ENCODE measurements around the gene RBM15B. TPM values are rescaled to one million over a fixed set of nuclear protein-coding genes. Genes with fewer than 3 reads are reported as not detected.

Gene RBM15B
- total RNA-seq, 1 donor from 2014 or later = 78.8 TPM

DNA sequence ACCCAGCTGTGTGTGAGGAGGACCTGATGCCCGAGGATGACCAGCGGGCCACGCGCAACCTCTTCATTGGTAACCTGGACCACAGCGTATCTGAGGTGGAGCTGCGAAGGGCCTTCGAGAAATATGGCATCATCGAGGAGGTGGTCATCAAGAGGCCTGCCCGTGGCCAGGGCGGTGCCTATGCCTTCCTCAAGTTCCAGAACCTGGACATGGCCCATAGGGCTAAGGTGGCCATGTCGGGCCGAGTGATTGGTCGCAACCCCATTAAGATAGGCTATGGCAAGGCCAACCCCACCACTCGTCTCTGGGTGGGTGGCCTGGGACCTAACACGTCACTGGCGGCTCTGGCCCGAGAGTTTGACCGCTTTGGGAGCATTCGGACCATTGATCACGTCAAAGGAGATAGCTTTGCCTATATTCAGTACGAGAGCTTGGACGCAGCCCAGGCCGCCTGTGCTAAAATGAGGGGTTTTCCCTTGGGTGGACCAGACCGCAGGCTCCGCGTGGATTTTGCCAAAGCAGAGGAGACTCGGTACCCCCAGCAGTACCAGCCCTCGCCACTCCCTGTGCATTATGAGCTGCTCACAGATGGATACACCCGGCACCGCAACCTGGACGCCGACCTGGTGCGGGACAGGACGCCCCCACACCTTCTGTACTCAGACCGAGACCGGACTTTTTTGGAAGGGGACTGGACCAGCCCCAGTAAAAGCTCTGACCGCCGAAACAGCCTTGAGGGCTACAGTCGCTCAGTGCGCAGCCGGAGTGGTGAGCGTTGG, 1.5 kb downstream of the RBM15B start:
- no peak for DNase-seq (ENCODE audit: low read depth, low spot score)
- Mint-ChIP-seq H3K36me3 (ENCODE audit: low read depth) (peaks cover 41% of the 10 kb centered on the region), H3K27ac (ENCODE audit: unreplicated experiment) (peak overlapping the region; percentile 62), H3K9me3 (no peaks in the 10 kb centered on the region), H3K27me3 (ENCODE audit: low read depth) (peaks cover 3% of the 10 kb centered on the region), H3K4me1 (peaks cover 60% of the 10 kb centered on the region), H3K4me3 (peak overlapping the region; percentile 78)
- TF ChIP-seq, protein P1, sequence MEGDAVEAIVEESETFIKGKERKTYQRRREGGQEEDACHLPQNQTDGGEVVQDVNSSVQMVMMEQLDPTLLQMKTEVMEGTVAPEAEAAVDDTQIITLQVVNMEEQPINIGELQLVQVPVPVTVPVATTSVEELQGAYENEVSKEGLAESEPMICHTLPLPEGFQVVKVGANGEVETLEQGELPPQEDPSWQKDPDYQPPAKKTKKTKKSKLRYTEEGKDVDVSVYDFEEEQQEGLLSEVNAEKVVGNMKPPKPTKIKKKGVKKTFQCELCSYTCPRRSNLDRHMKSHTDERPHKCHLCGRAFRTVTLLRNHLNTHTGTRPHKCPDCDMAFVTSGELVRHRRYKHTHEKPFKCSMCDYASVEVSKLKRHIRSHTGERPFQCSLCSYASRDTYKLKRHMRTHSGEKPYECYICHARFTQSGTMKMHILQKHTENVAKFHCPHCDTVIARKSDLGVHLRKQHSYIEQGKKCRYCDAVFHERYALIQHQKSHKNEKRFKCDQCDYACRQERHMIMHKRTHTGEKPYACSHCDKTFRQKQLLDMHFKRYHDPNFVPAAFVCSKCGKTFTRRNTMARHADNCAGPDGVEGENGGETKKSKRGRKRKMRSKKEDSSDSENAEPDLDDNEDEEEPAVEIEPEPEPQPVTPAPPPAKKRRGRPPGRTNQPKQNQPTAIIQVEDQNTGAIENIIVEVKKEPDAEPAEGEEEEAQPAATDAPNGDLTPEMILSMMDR (conservative IDR thresholded peaks at IDR 0.05) = no peak

DNA sequence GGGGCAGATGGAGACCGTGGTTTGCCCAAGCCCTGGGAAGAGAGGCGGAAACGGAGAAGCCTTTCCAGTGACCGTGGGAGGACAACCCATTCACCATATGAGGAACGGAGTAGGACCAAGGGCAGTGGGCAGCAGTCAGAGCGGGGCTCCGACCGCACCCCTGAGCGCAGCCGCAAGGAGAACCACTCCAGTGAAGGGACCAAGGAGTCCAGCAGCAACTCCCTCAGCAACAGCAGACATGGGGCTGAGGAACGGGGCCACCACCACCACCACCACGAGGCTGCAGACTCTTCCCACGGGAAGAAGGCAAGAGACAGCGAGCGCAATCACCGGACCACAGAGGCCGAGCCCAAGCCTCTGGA, 2.0 kb downstream of the RBM15B start:
- TF ChIP-seq, protein P1 (conservative IDR thresholded peaks at IDR 0.05) = no peak
- H3K4me1 Mint-ChIP-seq = peaks cover 55% of the 10 kb centered on the region
- peak overlapping the region; percentile 78 for H3K4me3 Mint-ChIP-seq
- no peak overlapping the region for H3K27ac Mint-ChIP-seq (ENCODE audit: unreplicated experiment)
- H3K36me3 Mint-ChIP-seq (ENCODE audit: low read depth) = peaks cover 35% of the 10 kb centered on the region
- no peak for DNase-seq (ENCODE audit: low read depth, low spot score)
- H3K9me3 Mint-ChIP-seq = no peaks in the 10 kb centered on the region
- H3K27me3 Mint-ChIP-seq (ENCODE audit: low read depth) = peaks cover 3% of the 10 kb centered on the region

DNA sequence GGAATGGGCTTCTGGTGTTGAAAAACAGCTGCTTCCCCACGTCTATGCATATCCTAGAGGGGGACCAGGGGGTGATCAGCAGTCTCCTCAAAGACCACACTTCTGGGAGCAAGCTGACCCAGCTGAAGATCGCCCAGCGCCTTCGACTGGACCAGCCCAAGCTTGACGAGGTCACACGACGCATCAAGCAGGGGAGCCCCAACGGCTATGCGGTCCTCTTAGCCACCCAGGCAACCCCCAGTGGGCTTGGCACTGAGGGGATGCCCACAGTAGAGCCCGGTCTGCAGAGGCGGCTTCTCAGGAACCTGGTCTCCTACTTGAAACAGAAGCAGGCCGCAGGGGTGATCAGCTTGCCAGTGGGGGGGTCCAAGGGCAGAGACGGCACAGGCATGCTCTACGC, 2.5 kb downstream of the RBM15B start:
- no peaks in the 10 kb centered on the region for H3K9me3 Mint-ChIP-seq
- TF ChIP-seq, protein P1 (conservative IDR thresholded peaks at IDR 0.05) = no peak
- peak overlapping the region; percentile 27 for H3K27ac Mint-ChIP-seq (ENCODE audit: unreplicated experiment)
- H3K4me3 Mint-ChIP-seq = peak overlapping the region; percentile 78
- peaks cover 52% of the 10 kb centered on the region for H3K4me1 Mint-ChIP-seq
- H3K36me3 Mint-ChIP-seq (ENCODE audit: low read depth) = peaks cover 32% of the 10 kb centered on the region
- DNase-seq (ENCODE audit: low read depth, low spot score) = no peak
- H3K27me3 Mint-ChIP-seq (ENCODE audit: low read depth) = peaks cover 3% of the 10 kb centered on the region

DNA sequence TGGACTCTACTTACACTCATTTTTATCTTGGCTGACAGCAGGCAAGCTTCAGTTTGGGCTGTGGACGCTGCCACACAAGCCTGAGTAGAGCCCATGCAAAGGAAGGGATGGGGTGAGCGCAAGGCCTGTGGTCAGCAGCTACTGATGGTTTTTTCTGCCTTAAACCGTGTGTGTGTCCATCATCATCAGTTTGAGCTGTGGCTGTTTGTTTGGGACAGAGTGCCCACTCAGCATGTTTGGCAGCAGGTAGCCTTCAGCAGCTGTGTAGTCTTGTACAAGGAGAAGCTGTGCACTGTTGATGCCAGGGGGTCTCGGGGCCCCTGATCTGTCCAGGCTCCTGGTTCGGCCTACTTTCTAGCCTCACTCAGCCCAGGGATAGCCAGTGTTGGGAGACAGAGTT, 3.5 kb downstream of the RBM15B start:
- no peak for DNase-seq (ENCODE audit: low read depth, low spot score)
- TF ChIP-seq, protein P1 (conservative IDR thresholded peaks at IDR 0.05) = no peak
- Mint-ChIP-seq H3K36me3 (ENCODE audit: low read depth) (peaks cover 27% of the 10 kb centered on the region), H3K9me3 (no peaks in the 10 kb centered on the region), H3K4me1 (peaks cover 44% of the 10 kb centered on the region), H3K4me3 (peak overlapping the region; percentile 78), H3K27me3 (ENCODE audit: low read depth) (peaks cover 3% of the 10 kb centered on the region), H3K27ac (ENCODE audit: unreplicated experiment) (no peak overlapping the region)

DNA sequence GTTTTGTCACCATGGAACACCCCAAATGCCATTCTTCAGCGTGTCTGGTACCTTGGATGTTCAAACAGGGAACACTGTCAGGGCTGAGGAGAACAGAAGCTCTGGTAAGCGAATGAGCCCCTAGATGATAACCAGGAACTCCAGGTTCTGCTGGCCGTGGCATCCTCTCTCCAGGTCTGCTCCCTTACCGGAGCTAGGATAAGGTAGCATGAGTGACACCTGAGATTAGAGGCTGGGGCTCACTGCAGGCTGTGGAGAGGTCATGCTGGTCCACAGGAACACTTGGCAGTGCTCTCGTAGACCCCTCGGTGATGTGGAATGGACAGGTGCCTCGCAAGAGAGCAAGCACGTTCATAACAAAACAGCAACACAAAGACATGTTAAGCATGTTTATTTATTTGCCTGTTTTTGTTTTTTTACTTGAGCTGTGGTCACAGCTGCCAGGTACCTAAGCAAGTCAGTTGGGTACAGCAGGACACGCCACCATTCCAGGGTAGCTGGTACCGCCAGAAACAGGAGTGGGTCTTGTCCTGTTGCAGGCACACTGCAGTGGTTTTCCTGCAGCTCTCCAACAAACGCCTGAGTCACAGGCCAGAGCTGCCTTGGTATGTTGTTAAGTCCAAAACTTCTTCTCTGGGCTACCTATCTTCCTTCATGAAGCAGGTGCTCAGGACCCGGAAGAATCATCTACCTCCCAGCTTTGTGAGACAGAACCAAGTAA, 4.6 kb downstream of the RBM15B start:
- Mint-ChIP-seq H3K4me3 (peak overlapping the region; percentile 78), H3K9me3 (no peaks in the 10 kb centered on the region), H3K27ac (ENCODE audit: unreplicated experiment) (no peak overlapping the region), H3K4me1 (peaks cover 39% of the 10 kb centered on the region), H3K36me3 (ENCODE audit: low read depth) (peaks cover 31% of the 10 kb centered on the region), H3K27me3 (ENCODE audit: low read depth) (peaks cover 3% of the 10 kb centered on the region)
- TF ChIP-seq, protein P1 (conservative IDR thresholded peaks at IDR 0.05) = no peak
- DNase-seq (ENCODE audit: low read depth, low spot score) = no peak
